CD4-positive, alpha-beta T cell treated with Interleukin-15 for 4 hours (primary cell): ENCODE results near the gene ADGRB2.

Experiments used
- DNase-seq: peaks from one replicate; pipeline ENCODE4 v3.0.0-alpha.2; 2020; ENCODE audit warnings: low spot score

ADGRB2 gene

GRCh38 chr1:31764312-31765040 lies at the start of gene ADGRB2:
Gene ADGRB2 (minus strand): TSS chr1:31764340. CDS start chr1:31757221, 7,119 bp downstream.
- DNase-seq: no peak

GRCh38 chr1:31812158-31812829 lies 48.2 kb upstream of the ADGRB2 start:
- no peak for DNase-seq

- DNase-seq: no peak
Measured at GRCh38 chr1:31811605-31812004, 47.5 kb upstream of the ADGRB2 start.

GRCh38 chr1:31809698-31810097 lies 45.6 kb upstream of the ADGRB2 start:
- DNase-seq: no peak

- DNase-seq: no peak
Measured at GRCh38 chr1:31807273-31808048, 43.3 kb upstream of the ADGRB2 start.

GRCh38 chr1:31805318-31805717 lies 41.2 kb upstream of the ADGRB2 start:
- no peak for DNase-seq

- no peak for DNase-seq
Measured at GRCh38 chr1:31804098-31804497, 40.0 kb upstream of the ADGRB2 start.

GRCh38 chr1:31803610-31804009 lies 39.5 kb upstream of the ADGRB2 start:
- no peak for DNase-seq

GRCh38 chr1:31802190-31803150 lies 38.3 kb upstream of the ADGRB2 start:
- no peak for DNase-seq

- DNase-seq: no peak
Measured at GRCh38 chr1:31801458-31801857, 37.3 kb upstream of the ADGRB2 start.

- no peak for DNase-seq
Measured at GRCh38 chr1:31800674-31800967, 36.5 kb upstream of the ADGRB2 start.

- DNase-seq: no peak
Measured at GRCh38 chr1:31799895-31800673, 35.9 kb upstream of the ADGRB2 start.

- DNase-seq: no peak
Measured at GRCh38 chr1:31799196-31799894, 35.2 kb upstream of the ADGRB2 start.

- DNase-seq: no peak
Measured at GRCh38 chr1:31798433-31799195, 34.5 kb upstream of the ADGRB2 start.

- DNase-seq: no peak
Measured at GRCh38 chr1:31798086-31798432, 33.9 kb upstream of the ADGRB2 start.

- DNase-seq: no peak
Measured at GRCh38 chr1:31797216-31797615, 33.1 kb upstream of the ADGRB2 start.

GRCh38 chr1:31796707-31797106 lies 32.6 kb upstream of the ADGRB2 start:
- DNase-seq: no peak

GRCh38 chr1:31795801-31796621 lies 31.9 kb upstream of the ADGRB2 start:
- no peak for DNase-seq

GRCh38 chr1:31795096-31795675 lies 31.0 kb upstream of the ADGRB2 start:
- no peak for DNase-seq
